ENCODE data around the gene SMURF2. TPM values are rescaled to one million over a fixed set of nuclear protein-coding genes. Genes with fewer than 3 reads are reported as not detected.

SMURF2 gene
- total RNA-seq (10 to 100 TPM; 14.4 to 27.2 (median 15.3) TPM), polyA plus RNA-seq (4.7 TPM)
- long read RNA-seq, donor 1, transcript SMURF2-201 (19 exons, 2,918 nt): major isoform, 13 of 33 reads
- long read RNA-seq, donor 1, partial matches to known transcripts: 9 of 33 reads
- long read RNA-seq, donor 1, other reads (novel, unspliced or antisense): 11 of 33 reads
- long read RNA-seq, donor 2, transcript SMURF2-201 (19 exons, 2,918 nt): major isoform, 6 of 10 reads
- long read RNA-seq, donor 2, partial matches to known transcripts: 1 of 10 reads
- long read RNA-seq, donor 2, other reads (novel, unspliced or antisense): 3 of 10 reads
- long read RNA-seq, donor 3, transcript SMURF2-201 (19 exons, 2,918 nt): major isoform, 7 of 30 reads
- long read RNA-seq, donor 3, partial matches to known transcripts: 12 of 30 reads
- long read RNA-seq, donor 3, other reads (novel, unspliced or antisense): 11 of 30 reads
- long read RNA-seq, donor 4, partial matches to known transcripts: 2 of 10 reads
- long read RNA-seq, donor 4, other reads (novel, unspliced or antisense): 5 of 10 reads

DNA sequence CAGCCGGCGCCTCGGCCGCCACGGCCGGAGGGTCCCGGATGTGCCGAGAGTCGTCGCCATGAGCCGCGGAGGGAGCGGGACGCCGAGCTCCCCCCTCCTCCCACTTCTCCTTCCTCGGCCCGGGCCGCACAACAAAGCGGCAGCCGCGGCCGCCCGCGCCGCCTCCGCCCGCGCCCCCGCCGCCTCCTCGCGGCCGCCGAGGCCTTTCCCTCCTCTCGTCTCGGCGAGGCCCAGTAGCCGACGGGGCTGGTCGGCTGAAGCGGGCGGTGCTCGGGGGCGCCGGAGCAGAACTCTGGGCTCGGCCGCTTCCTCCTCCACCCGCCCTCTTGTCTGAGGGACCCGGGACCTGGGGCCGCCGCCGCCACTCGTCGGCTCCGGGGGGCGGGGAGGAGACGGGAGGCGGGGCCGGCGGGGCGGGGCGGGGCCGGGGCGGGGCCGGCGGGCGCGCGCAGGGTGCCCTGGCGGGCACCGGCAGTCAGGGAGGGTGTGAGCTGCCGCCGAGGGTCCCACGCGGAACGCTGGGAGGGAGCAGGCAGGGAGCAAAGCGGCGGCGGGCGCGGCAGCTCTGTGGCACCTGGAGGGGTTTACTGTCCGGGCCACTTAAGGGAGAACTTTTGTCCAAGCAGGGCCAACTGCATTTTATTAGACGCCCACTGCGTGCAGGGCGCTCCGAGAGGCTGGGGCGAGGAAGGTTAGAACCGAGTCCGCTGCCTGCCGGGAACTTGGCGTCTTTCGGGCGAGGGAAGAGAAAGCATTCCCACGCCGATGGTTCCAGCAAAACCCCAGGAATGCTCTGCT is at the start of gene SMURF2:
TSS of gene SMURF2 (minus strand) at position 332 of the 798 bp plus-strand sequence. CDS start 427 bp downstream, outside the sequence.
- peak; percentile 92 to 94 for ATAC-seq
- peak within 1 kb of the TSS; percentile 97 for H3K4me3 ChIP-seq (ENCODE audit: low read length)
- no peaks in the 10 kb centered on the region for H3K4me1 ChIP-seq (ENCODE audit: control insufficient read depth, insufficient read depth, low read length)
- under 1% methylated on average over 95 of the region's 95 CpGs for WGBS
- DNase-seq: peak; percentile 82 to 93 (median 92)
- intact Hi-C loops (cut with DNase I): no loop called here
- H3K27me3 ChIP-seq (ENCODE audit: control insufficient read depth, insufficient read depth): no peaks in the 10 kb centered on the region
- H3K27ac ChIP-seq (ENCODE audit: low read length): peak within 1 kb of the TSS; percentile 99
- no peaks in the 10 kb centered on the region for H3K9me3 ChIP-seq (ENCODE audit: control insufficient read depth, low read length)

DNA sequence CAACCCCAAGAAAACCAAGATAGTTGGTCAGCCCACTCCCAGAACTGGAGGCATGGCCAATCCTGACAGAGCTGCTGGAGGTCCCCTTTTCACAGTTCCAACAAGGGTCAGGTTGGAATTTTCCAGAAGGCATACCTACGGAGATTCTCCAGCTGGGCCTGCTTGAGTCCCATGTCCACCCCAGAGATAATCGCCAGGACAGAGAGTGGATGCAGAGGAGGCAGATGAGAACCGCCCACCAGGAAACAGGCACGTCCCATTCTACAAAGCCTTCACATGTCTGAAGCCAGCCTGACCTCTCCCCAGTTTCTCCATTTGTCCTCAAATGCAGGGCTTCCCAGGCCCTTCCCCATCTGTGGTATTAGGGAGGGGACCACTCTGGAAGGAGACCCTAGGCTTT is 47.4 kb upstream of the SMURF2 start:
- DNase-seq: no peak
- intact Hi-C loops (cut with DNase I): no loop called here
- no peaks in the 10 kb centered on the region for H3K27me3 ChIP-seq (ENCODE audit: control insufficient read depth, insufficient read depth)
- H3K4me1 ChIP-seq (ENCODE audit: control insufficient read depth, insufficient read depth, low read length): peaks cover 5% of the 10 kb centered on the region
- 55% methylated on average over 4 of the region's 4 CpGs for WGBS
- no peak for ATAC-seq
- H3K27ac ChIP-seq (ENCODE audit: low read length): peak overlapping the region; percentile 8
- H3K9me3 ChIP-seq (ENCODE audit: control insufficient read depth, low read length): no peaks in the 10 kb centered on the region
- no peak overlapping the region for H3K4me3 ChIP-seq (ENCODE audit: low read length)

DNA sequence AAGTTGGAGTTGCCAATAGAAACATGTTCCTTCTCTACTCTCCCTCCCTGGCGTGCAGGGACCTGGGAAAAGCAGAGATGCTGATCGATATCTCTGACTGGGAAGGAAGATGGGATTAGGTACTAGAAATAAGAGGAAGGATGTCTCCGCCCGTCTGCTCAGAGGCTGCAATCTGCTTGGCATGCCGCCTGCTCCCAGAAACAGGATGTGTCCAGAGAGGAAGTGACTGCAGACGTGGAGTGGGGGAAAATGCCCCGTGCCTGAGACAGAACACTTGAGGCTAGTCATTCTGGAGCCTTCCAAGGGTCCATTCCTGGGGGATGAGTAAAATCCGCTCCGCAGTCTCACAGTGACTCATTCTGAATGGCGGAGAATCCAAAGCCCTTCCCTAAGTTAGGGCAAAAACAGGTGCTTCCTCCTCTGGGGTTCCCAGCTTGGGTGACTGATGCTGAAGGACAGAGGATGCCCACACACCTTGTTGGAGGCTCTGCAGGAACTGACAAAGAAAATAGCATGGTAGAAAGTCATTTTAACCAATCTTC is 45.0 kb upstream of the SMURF2 start:
- peaks cover 5% of the 10 kb centered on the region for H3K4me1 ChIP-seq (ENCODE audit: control insufficient read depth, insufficient read depth, low read length)
- ATAC-seq (peak; percentile 89 to 98), DNase-seq (peak; percentile 94 to 96 (median 94))
- H3K9me3 ChIP-seq (ENCODE audit: control insufficient read depth, low read length): no peaks in the 10 kb centered on the region
- no peaks in the 10 kb centered on the region for H3K27me3 ChIP-seq (ENCODE audit: control insufficient read depth, insufficient read depth)
- no peak overlapping the region for H3K4me3 ChIP-seq (ENCODE audit: low read length)
- H3K27ac ChIP-seq (ENCODE audit: low read length): peak overlapping the region; percentile 61
- 11% methylated on average over 10 of the region's 10 CpGs for WGBS
- intact Hi-C loops (cut with DNase I): no loop called here

DNA sequence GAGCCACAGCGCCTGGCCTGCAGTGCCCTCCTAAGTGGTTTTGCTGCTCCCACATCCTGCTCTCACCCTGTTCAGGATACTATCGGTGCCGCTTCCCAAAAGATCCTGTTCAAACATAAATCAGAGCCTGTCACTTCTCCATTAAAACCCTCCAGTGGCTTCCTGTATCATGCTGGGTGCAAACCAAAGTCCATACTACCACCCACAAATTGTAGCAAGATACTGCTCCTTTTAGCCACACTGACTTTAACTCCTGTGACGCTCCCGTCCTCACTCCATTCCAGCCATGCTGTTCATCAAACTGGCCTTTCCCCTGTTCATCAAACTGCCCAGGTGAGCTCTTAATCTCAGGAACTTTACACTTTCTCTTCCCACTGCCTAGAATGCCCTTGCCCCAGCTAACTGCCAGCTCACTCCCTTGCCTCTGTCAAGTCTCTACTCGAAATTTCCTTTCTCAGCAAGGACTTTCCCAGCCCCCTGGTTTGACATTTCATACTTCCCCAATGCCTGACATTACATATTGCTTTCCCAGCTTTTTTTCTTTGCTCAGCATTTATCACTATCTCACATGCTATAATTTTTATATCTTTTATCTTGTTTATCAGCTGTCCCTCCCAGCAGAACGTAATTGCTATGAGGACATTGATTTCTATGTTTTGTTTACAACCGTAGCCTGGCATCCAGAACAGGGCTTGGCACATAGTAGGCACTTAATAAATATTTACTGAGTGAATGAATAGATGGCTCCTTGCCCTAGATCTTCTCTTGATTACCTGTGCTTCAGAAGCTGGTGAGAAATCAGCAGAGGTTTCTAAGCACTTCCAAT is 44.3 kb upstream of the SMURF2 start:
- Histone ChIP-seq H3K27ac (ENCODE audit: low read length) (peak overlapping the region; percentile 21), H3K4me3 (ENCODE audit: low read length) (no peak overlapping the region), H3K9me3 (ENCODE audit: control insufficient read depth, low read length) (no peaks in the 10 kb centered on the region), H3K27me3 (ENCODE audit: control insufficient read depth, insufficient read depth) (no peaks in the 10 kb centered on the region), H3K4me1 (ENCODE audit: control insufficient read depth, insufficient read depth, low read length) (peaks cover 5% of the 10 kb centered on the region)
- ATAC-seq (peak in 1 of 2 donors; percentile 39), DNase-seq (no peak)
- intact Hi-C loops (cut with DNase I): no loop called here
- WGBS: 53% methylated on average over 8 of the region's 8 CpGs

DNA sequence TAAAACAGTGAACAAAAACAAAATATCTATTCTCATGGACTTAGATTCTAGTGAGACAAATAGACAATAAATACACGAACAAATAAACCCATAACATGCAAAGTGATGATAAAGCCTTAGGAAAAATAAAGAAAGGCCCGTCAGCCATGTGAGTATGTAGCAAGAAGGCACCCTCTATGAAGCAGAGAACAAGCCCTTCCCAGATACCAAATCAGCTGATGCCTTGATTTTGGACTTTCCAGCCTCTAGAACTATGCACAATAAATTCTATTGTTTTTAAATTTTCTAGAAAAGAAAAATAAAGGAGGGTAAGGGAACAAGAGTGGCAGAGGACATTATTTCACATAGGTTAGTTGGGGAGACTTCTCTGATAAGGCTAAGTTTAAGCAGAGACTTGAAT is 40.7 kb upstream of the SMURF2 start:
- no peak for ATAC-seq
- Histone ChIP-seq H3K27me3 (ENCODE audit: control insufficient read depth, insufficient read depth) (no peaks in the 10 kb centered on the region), H3K4me3 (ENCODE audit: low read length) (no peak overlapping the region), H3K27ac (ENCODE audit: low read length) (no peak overlapping the region), H3K9me3 (ENCODE audit: control insufficient read depth, low read length) (no peaks in the 10 kb centered on the region), H3K4me1 (ENCODE audit: control insufficient read depth, insufficient read depth, low read length) (no peaks in the 10 kb centered on the region)
- no peak for DNase-seq
- WGBS: 93% methylated on average over 2 of the region's 2 CpGs
- intact Hi-C loops (cut with DNase I): no loop called here

DNA sequence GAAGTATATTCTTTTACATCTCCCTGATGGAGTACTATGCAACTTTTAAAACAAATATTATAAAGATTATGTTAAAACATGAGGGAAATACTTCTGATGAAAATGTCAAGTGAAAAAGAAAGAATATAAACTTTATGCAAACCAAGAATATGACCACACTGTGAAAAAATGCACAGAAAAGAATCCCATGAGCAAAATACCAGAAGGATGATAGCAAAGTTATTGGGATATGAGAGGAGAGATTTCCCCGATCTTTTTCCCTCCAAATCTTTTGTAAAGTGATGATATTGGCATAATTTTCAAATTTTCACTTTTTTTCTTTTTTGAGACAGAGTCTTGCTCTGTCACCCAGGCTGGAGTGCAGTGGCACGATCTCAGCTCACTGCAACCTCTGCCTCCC is 36.6 kb upstream of the SMURF2 start:
- Histone ChIP-seq H3K27ac (ENCODE audit: low read length) (no peak overlapping the region), H3K4me3 (ENCODE audit: low read length) (no peak overlapping the region), H3K9me3 (ENCODE audit: control insufficient read depth, low read length) (no peaks in the 10 kb centered on the region), H3K27me3 (ENCODE audit: control insufficient read depth, insufficient read depth) (no peaks in the 10 kb centered on the region), H3K4me1 (ENCODE audit: control insufficient read depth, insufficient read depth, low read length) (no peaks in the 10 kb centered on the region)
- 68% methylated on average over 2 of the region's 2 CpGs for WGBS
- intact Hi-C loops (cut with DNase I): no loop called here
- no peak for ATAC-seq
- DNase-seq: no peak

DNA sequence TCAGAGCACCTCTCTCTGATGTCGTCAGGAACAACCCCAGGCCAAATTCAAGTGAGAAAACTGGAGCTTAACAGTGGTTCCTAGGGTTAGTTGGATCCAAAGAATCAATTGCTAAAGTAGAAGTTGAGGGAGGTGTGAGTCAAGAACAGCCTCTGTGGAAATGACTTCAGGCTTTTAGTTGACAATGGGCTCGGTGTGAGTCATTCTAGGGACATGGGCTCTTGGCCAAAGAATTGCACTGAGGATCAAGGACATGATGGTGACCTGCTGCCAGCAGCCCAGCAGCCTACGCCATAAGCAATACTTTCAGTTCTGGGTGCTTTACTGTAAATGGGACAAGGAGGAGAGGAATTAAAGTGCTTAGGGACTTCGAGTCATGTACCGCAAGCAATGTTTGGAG is 32.1 kb upstream of the SMURF2 start:
- no peak overlapping the region for H3K4me3 ChIP-seq (ENCODE audit: low read length)
- no peaks in the 10 kb centered on the region for H3K27me3 ChIP-seq (ENCODE audit: control insufficient read depth, insufficient read depth)
- ATAC-seq (peak; percentile 93 to 96), DNase-seq (peak; percentile 81 to 86 (median 86))
- intact Hi-C loops (cut with DNase I): no loop called here
- H3K27ac ChIP-seq (ENCODE audit: low read length): no peak overlapping the region
- H3K9me3 ChIP-seq (ENCODE audit: control insufficient read depth, low read length): no peaks in the 10 kb centered on the region
- H3K4me1 ChIP-seq (ENCODE audit: control insufficient read depth, insufficient read depth, low read length): no peaks in the 10 kb centered on the region
- 25% methylated on average over 5 of the region's 5 CpGs for WGBS

DNA sequence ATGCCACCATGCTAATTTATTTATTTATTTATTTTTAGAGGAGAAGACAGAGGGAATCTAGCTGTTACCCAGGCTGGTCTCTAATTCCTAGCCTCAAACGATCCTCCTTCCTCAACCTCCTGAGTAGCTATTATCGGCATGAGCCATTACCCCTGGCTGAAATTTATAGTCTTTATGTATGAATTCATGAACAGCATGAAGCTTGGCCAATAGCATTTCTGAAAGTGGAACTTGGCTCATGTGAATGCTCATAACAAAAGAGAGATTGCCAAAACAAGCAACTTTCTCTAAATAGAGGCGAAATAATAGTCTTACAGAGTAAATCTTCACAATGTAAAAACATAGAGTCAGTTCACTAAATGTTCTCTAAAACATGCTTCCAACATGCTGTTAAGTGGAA is 30.1 kb upstream of the SMURF2 start:
- Histone ChIP-seq H3K27me3 (ENCODE audit: control insufficient read depth, insufficient read depth) (no peaks in the 10 kb centered on the region), H3K4me1 (ENCODE audit: control insufficient read depth, insufficient read depth, low read length) (no peaks in the 10 kb centered on the region), H3K4me3 (ENCODE audit: low read length) (no peak overlapping the region), H3K27ac (ENCODE audit: low read length) (no peak overlapping the region), H3K9me3 (ENCODE audit: control insufficient read depth, low read length) (no peaks in the 10 kb centered on the region)
- DNase-seq: no peak
- no peak for ATAC-seq
- intact Hi-C loops (cut with DNase I): no loop called here
- 66% methylated on average over 3 of the region's 3 CpGs for WGBS

DNA sequence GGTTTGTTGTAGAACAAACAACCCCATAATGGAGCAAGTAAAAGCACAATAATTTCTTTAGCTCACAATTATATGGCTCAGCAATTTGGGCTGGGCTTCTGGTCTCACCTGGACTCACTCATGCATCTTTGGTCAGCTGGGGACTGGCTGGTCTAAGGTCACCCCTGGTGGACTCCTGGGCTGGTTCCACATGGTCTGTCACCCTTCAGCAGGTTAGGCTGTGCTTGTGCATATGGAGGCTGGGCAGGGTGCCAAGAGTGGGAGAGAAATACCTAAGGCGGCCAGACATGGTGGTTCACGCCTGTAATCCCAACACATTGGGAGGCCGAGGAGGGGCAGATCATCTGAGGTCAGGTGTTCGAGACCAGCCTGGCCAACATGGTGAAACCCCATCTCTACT is 27.0 kb upstream of the SMURF2 start:
- no peak for ATAC-seq
- no peak overlapping the region for H3K4me3 ChIP-seq (ENCODE audit: low read length)
- DNase-seq: peak in 1 of 3 donors; percentile 22
- H3K27me3 ChIP-seq (ENCODE audit: control insufficient read depth, insufficient read depth): no peaks in the 10 kb centered on the region
- H3K4me1 ChIP-seq (ENCODE audit: control insufficient read depth, insufficient read depth, low read length): no peaks in the 10 kb centered on the region
- 94% methylated on average over 4 of the region's 4 CpGs for WGBS
- no peak overlapping the region for H3K27ac ChIP-seq (ENCODE audit: low read length)
- intact Hi-C loops (cut with DNase I): no loop called here
- no peaks in the 10 kb centered on the region for H3K9me3 ChIP-seq (ENCODE audit: control insufficient read depth, low read length)

DNA sequence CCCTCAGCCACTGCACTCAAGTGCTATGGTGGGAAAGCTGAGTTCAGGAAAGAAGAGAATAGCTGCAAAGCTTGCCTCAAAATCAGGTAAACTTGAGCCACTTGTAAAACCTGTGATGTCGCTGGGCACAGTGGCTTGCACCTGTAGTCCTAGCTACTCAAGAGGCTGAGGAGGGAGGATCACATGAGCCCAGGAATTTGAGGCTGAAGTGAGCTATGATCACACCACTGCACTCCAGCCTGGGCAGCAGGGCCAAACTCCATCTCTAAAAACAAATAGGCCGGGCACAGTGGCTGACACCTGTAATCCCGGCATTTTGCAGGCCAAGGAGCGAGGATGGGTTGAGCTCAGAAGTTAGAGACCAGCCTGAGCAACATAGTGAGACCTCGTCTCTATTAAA is 26.4 kb upstream of the SMURF2 start:
- no peaks in the 10 kb centered on the region for H3K27me3 ChIP-seq (ENCODE audit: control insufficient read depth, insufficient read depth)
- no peak overlapping the region for H3K27ac ChIP-seq (ENCODE audit: low read length)
- 96% methylated on average over 5 of the region's 5 CpGs for whole genome bisulfite sequencing
- ATAC-seq (no peak), DNase-seq (no peak)
- no peak overlapping the region for H3K4me3 ChIP-seq (ENCODE audit: low read length)
- H3K9me3 ChIP-seq (ENCODE audit: control insufficient read depth, low read length): no peaks in the 10 kb centered on the region
- intact Hi-C loops (cut with DNase I): no loop called here
- H3K4me1 ChIP-seq (ENCODE audit: control insufficient read depth, insufficient read depth, low read length): no peaks in the 10 kb centered on the region

All from right cardiac atrium (tissue), 5 donors.